ENCODE measurements around the gene SGMS2.
"Not testable (repeated sequence)": the region's sequence is repeated elsewhere in the genome, so short reads cannot be mapped to it uniquely, and the experiment has no call there.

The SGMS2 gene

GRCh38 chr4:107916623-107917022, 91.9 kb downstream of the SGMS2 start:
- no peak for DNase-seq

GRCh38 chr4:107917500-107917899, 92.8 kb downstream of the SGMS2 start:
- DNase-seq, result no peak

GRCh38 chr4:107922486-107923473, 98.0 kb downstream of the SGMS2 start:
- DNase-seq, result no peak

- DNase-seq, result not testable (repeated sequence)
Observed at GRCh38 chr4:107925713-107926112, 101.0 kb downstream of the SGMS2 start.

- DNase-seq, result not testable (repeated sequence)
Observed at GRCh38 chr4:107926875-107927274, 102.1 kb downstream of the SGMS2 start.

GRCh38 chr4:107930821-107931774, 106.4 kb downstream of the SGMS2 start, which contains the start of gene CYP2U1:
Gene CYP2U1, plus strand, starts transcription at chr4:107931549. Its CDS starts 95 bp downstream, at chr4:107931644.
- peak; percentile 52 for DNase-seq

GRCh38 chr4:107931775-107932321, 107.1 kb downstream of the SGMS2 start:
- no peak for DNase-seq

GRCh38 chr4:107935246-107935645, 110.5 kb downstream of the SGMS2 start:
- no peak for DNase-seq

- DNase-seq, result no peak
Observed at GRCh38 chr4:107937040-107937439, 112.3 kb downstream of the SGMS2 start.

- no peak for DNase-seq
Observed at GRCh38 chr4:107939307-107939706, 114.6 kb downstream of the SGMS2 start.

GRCh38 chr4:107945809-107946208, 121.1 kb downstream of the SGMS2 start:
- no peak for DNase-seq

GRCh38 chr4:107950746-107951540, 126.2 kb downstream of the SGMS2 start:
- DNase-seq, result no peak

GRCh38 chr4:107951551-107951950, 126.8 kb downstream of the SGMS2 start:
- no peak for DNase-seq

- DNase-seq, result no peak
Observed at GRCh38 chr4:107956011-107956410, 131.3 kb downstream of the SGMS2 start.
